Keratinocyte (primary cell): Measurements from ENCODE around the gene DACT1. TPM values are rescaled to one million over a fixed set of nuclear protein-coding genes. Genes with fewer than 3 reads are reported as not detected.

Source experiments
- DNase-seq: peaks from one replicate; pipeline ENCODE4 v3.0.0-alpha.2; 2011; ENCODE audit warnings: low read depth, missing footprints, low spot score
- FAIRE-seq: peaks from 2 replicates; lab custom pipeline; 2011; peaks lifted over from hg19 to GRCh38; lab: Jason Lieb, UNC
- H2AFZ ChIP-seq: 2 replicates; pipeline ENCODE4 v1.6.0; 2012; ENCODE audit warnings: low read length, control low read depth, inconsistent platforms; ENCODE audit not compliant: control insufficient read depth
- H3K27ac ChIP-seq: 2 replicates; pipeline ENCODE4 v1.5.1; 2011; ENCODE audit warnings: low read length; ENCODE audit not compliant: control insufficient read depth, insufficient read depth
- H3K27me3 ChIP-seq: 3 replicates; pipeline ENCODE4 v1.6.0; 2011; ENCODE audit warnings: low read length; ENCODE audit not compliant: control insufficient read depth, insufficient read depth; ENCODE audit errors: extremely low read depth
- H3K36me3 ChIP-seq, 2 experiments: 2 replicates in 1 of 2; 3 replicates in 1 of 2; pipeline ENCODE4 v1.5.1; 2011; ENCODE audit warnings: low read length in 2 of 2, mild to moderate bottlenecking in 1 of 2; ENCODE audit not compliant: control insufficient read depth in 2 of 2, insufficient read depth in 2 of 2; ENCODE audit errors: extremely low read depth in 1 of 2
- H3K4me1 ChIP-seq: 3 replicates; pipeline ENCODE4 v1.5.1; 2011; ENCODE audit warnings: low read length; ENCODE audit not compliant: control insufficient read depth, insufficient read depth; ENCODE audit errors: extremely low read depth
- H3K4me2 ChIP-seq: 3 replicates; pipeline ENCODE4 v1.6.0; 2011; ENCODE audit warnings: low read depth, low read length; ENCODE audit not compliant: control insufficient read depth, insufficient read depth; ENCODE audit errors: extremely low read depth
- H3K4me3 ChIP-seq, 3 experiments: fragments of 200-600 bp in 1 of 3; sonication (generic) in 1 of 3; 2 replicates in 2 of 3; 3 replicates in 1 of 3; pipeline ENCODE4 v1.5.1; 2011 to 2016; ENCODE audit warnings: low read length in 3 of 3, mild to moderate bottlenecking in 3 of 3, control low read depth in 2 of 3, inconsistent platforms in 1 of 3, low read depth in 1 of 3, mixed read lengths in 1 of 3, mixed run types in 1 of 3, moderate library complexity in 1 of 3; ENCODE audit not compliant: control insufficient read depth in 2 of 3, insufficient read depth in 2 of 3; ENCODE audit errors: extremely low read depth in 1 of 3
- H3K79me2 ChIP-seq: 2 replicates; pipeline ENCODE4 v1.6.0; 2012; ENCODE audit warnings: low read length; ENCODE audit not compliant: control insufficient read depth, insufficient read depth
- H3K9ac ChIP-seq: 3 replicates; pipeline ENCODE4 v1.6.0; 2011; ENCODE audit warnings: low read length; ENCODE audit not compliant: control insufficient read depth, insufficient read depth; ENCODE audit errors: extremely low read depth
- H3K9me1 ChIP-seq: 3 replicates; pipeline ENCODE4 v1.6.0; 2011; ENCODE audit warnings: low read length; ENCODE audit not compliant: control insufficient read depth, insufficient read depth; ENCODE audit errors: extremely low read depth
- H3K9me3 ChIP-seq: 2 replicates; pipeline ENCODE4 v1.5.1; 2012; ENCODE audit warnings: low read depth, low read length; ENCODE audit not compliant: control insufficient read depth
- H4K20me1 ChIP-seq: 3 replicates; pipeline ENCODE4 v1.6.0; 2011; ENCODE audit warnings: low read length; ENCODE audit not compliant: control insufficient read depth, insufficient read depth; ENCODE audit errors: extremely low read depth
- CTCF ChIP-seq, 3 experiments: IDR thresholded peaks in 1 of 3; conservative IDR thresholded peaks in 1 of 3; optimal IDR thresholded peaks in 1 of 3; 2 replicates in 2 of 3; 3 replicates in 1 of 3; pipeline versions ENCODE3 to v1.5.1; 2011; ENCODE audit warnings: low read length in 3 of 3, mild to moderate bottlenecking in 3 of 3, moderate library complexity in 2 of 3, control low read depth in 1 of 3, inconsistent platforms in 1 of 3; ENCODE audit not compliant: insufficient read depth in 2 of 3; ENCODE audit errors: extremely low read depth in 1 of 3
- EZH2 ChIP-seq: IDR thresholded peaks from one replicate; pipeline ENCODE4 v1.6.1; 2012; ENCODE audit warnings: inconsistent platforms, mild to moderate bottlenecking, low read length, moderate library complexity
- dilution Hi-C: fragments of 300-500 bp; cut with MboI; formaldehyde crosslinking; loops from one replicate; pipeline ENCODE4 v1.7.0; 2020; ENCODE audit warnings: low sequenced_read_pairs; ENCODE audit not compliant: extremely low pct_ligation_motif_present
- polyA plus RNA-seq, 5 experiments: library from polyadenylated mRNA; depleted of rRNA in 3 of 5; stranded (reverse) in 3 of 5; stranded (forward) in 1 of 5; unstranded in 1 of 5; fragments of >200 nt; gene quantifications; 1 replicate in 1 of 5; 2 replicates in 3 of 5; 3 replicates in 1 of 5; pipeline versions ENCODE4 v1.2.1 to v1.2.3, GENCODE V29; 2011 to 2012; ENCODE audit warnings: missing spikeins in 2 of 5, low read depth in 1 of 5, low replicate concordance in 1 of 5

Gene DACT1
- polyA plus RNA-seq, 1 donor (not counting 4 experiments of a cell fraction or from before 2014, with no cell fraction given) = 0.10 TPM

GRCh38 chr14:58677517-58677916, 39.8 kb downstream of the DACT1 start:
- H3K27ac ChIP-seq = no peak overlapping the region

GRCh38 chr14:58677996-58678395, 40.2 kb downstream of the DACT1 start:
- H3K9ac ChIP-seq = no peak overlapping the region
- H3K27ac ChIP-seq = no peak overlapping the region
- FAIRE-seq (no peak), DNase-seq (no peak)
- H2AFZ ChIP-seq = no peak overlapping the region
- H4K20me1 ChIP-seq = no peaks in the 10 kb centered on the region
- no peaks in the 10 kb centered on the region for H3K9me1 ChIP-seq
- H3K36me3 ChIP-seq = no peaks in the 10 kb centered on the region
- H3K27me3 ChIP-seq = no peaks in the 10 kb centered on the region
- dilution Hi-C loops = no loop called here
- H3K4me3 ChIP-seq = no peak overlapping the region
- TF ChIP-seq EZH2 (no peak), CTCF (optimal IDR thresholded peaks at IDR 0.05 in 1 of 3, IDR thresholded peaks at IDR 0.05 in 1 of 3, conservative IDR thresholded peaks at IDR 0.05 in 1 of 3; ENCODE audit: extremely low read depth in 1 of 3, insufficient read depth in 2 of 3, low read length in 3 of 3) (no peak)
- no peak overlapping the region for H3K4me2 ChIP-seq
- H3K4me1 ChIP-seq = no peaks in the 10 kb centered on the region
- H3K79me2 ChIP-seq = no peaks in the 10 kb centered on the region
- H3K9me3 ChIP-seq = no peaks in the 10 kb centered on the region

More at GRCh38 chr14:58677517-58677916, 39.8 kb downstream of the DACT1 start:
- FAIRE-seq (no peak), DNase-seq (no peak)
- TF ChIP-seq CTCF (optimal IDR thresholded peaks at IDR 0.05 in 1 of 3, IDR thresholded peaks at IDR 0.05 in 1 of 3, conservative IDR thresholded peaks at IDR 0.05 in 1 of 3; ENCODE audit: extremely low read depth in 1 of 3, insufficient read depth in 2 of 3, low read length in 3 of 3) = no peak
- TF ChIP-seq EZH2 = no peak
- Histone ChIP-seq H3K79me2 (no peaks in the 10 kb centered on the region), H3K4me3 (no peak overlapping the region), H4K20me1 (no peaks in the 10 kb centered on the region), H3K36me3 (no peaks in the 10 kb centered on the region), H3K27me3 (no peaks in the 10 kb centered on the region), H3K4me1 (no peaks in the 10 kb centered on the region), H2AFZ (no peak overlapping the region), H3K9me3 (no peaks in the 10 kb centered on the region), H3K9ac (no peak overlapping the region), H3K4me2 (no peak overlapping the region), H3K9me1 (no peaks in the 10 kb centered on the region)
- dilution Hi-C loops = no loop called here
